Endothelial cell of umbilical vein (primary cell): ENCODE results near the gene PRKCB.

Source experiments
- EZH2 ChIP-seq: IDR thresholded peaks from 2 replicates; pipeline ENCODE4 v1.6.1; 2012; ENCODE audit warnings: borderline replicate concordance, low read depth, mild to moderate bottlenecking, moderate library complexity, low read length, inconsistent platforms; ENCODE audit not compliant: severe bottlenecking
- FOS ChIP-seq: IDR thresholded peaks from 2 replicates; pipeline ENCODE4 v1.6.1; 2011; ENCODE audit warnings: mild to moderate bottlenecking, low read length, moderate library complexity, borderline replicate concordance; ENCODE audit not compliant: insufficient read depth
- POLR2A ChIP-seq: IDR thresholded peaks from 2 replicates; pipeline ENCODE4 v1.6.1; 2012; ENCODE audit warnings: low read depth, mild to moderate bottlenecking, control low read depth, low read length
- POLR2AphosphoS5 ChIP-seq: IDR thresholded peaks from 2 replicates; pipeline ENCODE4 v1.6.1; 2012; ENCODE audit warnings: low read depth, mild to moderate bottlenecking, control low read depth, low read length, moderate library complexity; ENCODE audit not compliant: insufficient read depth
- TF ChIP-seq, protein P1 (sequence below), 2 donors: IDR thresholded peaks; 1 replicate in 1 of 2; 2 replicates in 1 of 2; pipeline ENCODE4 v1.5.1; 2011; ENCODE audit warnings: low read length in 2 of 2, mild to moderate bottlenecking in 2 of 2, moderate library complexity in 2 of 2, control low read depth in 1 of 2, inconsistent platforms in 1 of 2, low read depth in 1 of 2; ENCODE audit not compliant: insufficient read depth in 1 of 2; ENCODE audit errors: extremely low read depth in 1 of 2

DNA sequence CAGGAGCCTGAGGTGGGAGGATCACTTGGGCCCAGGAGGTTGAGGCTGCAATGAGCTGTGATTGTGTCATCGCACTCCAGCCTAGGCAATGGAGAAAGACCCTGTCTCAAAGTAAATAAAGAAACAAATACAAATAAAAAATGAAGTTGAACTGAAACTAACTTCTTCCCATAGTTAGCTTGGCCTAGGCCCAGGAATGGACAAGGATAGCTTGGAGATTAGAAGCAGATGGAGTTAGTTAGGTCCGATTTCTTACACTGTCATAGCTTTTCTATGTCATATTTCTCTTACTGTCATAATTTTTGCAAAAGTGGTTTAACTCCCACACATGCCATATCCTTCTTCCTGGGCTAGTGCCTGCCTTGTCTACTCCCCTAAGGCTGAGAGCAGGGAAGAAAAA is 265.6 kb downstream of the PRKCB start:
- TF ChIP-seq POLR2A (no peak), FOS (no peak), POLR2AphosphoS5 (no peak), EZH2 (no peak)
- TF ChIP-seq, protein P1, sequence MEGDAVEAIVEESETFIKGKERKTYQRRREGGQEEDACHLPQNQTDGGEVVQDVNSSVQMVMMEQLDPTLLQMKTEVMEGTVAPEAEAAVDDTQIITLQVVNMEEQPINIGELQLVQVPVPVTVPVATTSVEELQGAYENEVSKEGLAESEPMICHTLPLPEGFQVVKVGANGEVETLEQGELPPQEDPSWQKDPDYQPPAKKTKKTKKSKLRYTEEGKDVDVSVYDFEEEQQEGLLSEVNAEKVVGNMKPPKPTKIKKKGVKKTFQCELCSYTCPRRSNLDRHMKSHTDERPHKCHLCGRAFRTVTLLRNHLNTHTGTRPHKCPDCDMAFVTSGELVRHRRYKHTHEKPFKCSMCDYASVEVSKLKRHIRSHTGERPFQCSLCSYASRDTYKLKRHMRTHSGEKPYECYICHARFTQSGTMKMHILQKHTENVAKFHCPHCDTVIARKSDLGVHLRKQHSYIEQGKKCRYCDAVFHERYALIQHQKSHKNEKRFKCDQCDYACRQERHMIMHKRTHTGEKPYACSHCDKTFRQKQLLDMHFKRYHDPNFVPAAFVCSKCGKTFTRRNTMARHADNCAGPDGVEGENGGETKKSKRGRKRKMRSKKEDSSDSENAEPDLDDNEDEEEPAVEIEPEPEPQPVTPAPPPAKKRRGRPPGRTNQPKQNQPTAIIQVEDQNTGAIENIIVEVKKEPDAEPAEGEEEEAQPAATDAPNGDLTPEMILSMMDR (IDR thresholded peaks at IDR 0.05; ENCODE audit: extremely low read depth in 1 of 2, insufficient read depth in 1 of 2, low read depth in 1 of 2, low read length in 2 of 2), result no peak
